Endothelial cell of umbilical vein (primary cell): ENCODE measurements around the gene OVOL2. TPM values are rescaled to one million over a fixed set of nuclear protein-coding genes. Genes with fewer than 3 reads are reported as not detected.

Source experiments
- BruUV-seq: library from RNA; stranded (reverse); fragments of 400-500 nt; replicated peaks from 2 replicates; lab custom pipeline; 2021; lab: Mats Ljungman, UMichigan
- CTCF ChIA-PET: fragments of 300-600, 350-600 bp; sonication (Branson Sonifier 250); formaldehyde crosslinking; loops from one replicate; lab custom pipeline; 2021; ENCODE audit warnings: antibody characterized with exemption, inconsistent platforms; lab: Charles Lee
- POLR2A ChIA-PET: fragments of 300-600, 350-600 bp; sonication (Branson Sonifier 250); formaldehyde crosslinking; loops from one replicate; lab custom pipeline; 2021; ENCODE audit warnings: antibody characterized with exemption, inconsistent platforms; lab: Charles Lee
- DNase-seq: peaks from one replicate; pipeline ENCODE4 v3.0.0-alpha.2; 2011; ENCODE audit warnings: low read depth, low spot score
- FAIRE-seq: peaks from 2 replicates; lab custom pipeline; 2011; peaks lifted over from hg19 to GRCh38; lab: Jason Lieb, UNC
- H2AFZ ChIP-seq: 2 replicates; pipeline ENCODE4 v1.6.0; 2012; ENCODE audit warnings: low read depth, low read length, control low read depth, inconsistent platforms
- H3K27ac ChIP-seq: 2 replicates; pipeline ENCODE4 v1.5.1; 2011; ENCODE audit warnings: low read depth, mild to moderate bottlenecking, control low read depth, low read length, moderate library complexity; ENCODE audit not compliant: insufficient read depth
- H3K27me3 ChIP-seq, 2 experiments: 2 replicates each; pipeline versions ENCODE4 v1.6.0 to v1.6.1; 2011; ENCODE audit warnings: low read length in 2 of 2, mixed read lengths in 1 of 2; ENCODE audit not compliant: control insufficient read depth in 2 of 2, insufficient read depth in 2 of 2
- H3K36me3 ChIP-seq, 2 experiments: 2 replicates in 1 of 2; 3 replicates in 1 of 2; pipeline ENCODE4 v1.5.1; 2011; ENCODE audit warnings: low read length in 2 of 2, mild to moderate bottlenecking in 1 of 2, moderate library complexity in 1 of 2; ENCODE audit not compliant: control insufficient read depth in 2 of 2, insufficient read depth in 2 of 2; ENCODE audit errors: extremely low read depth in 1 of 2
- H3K4me1 ChIP-seq: 3 replicates; pipeline ENCODE4 v1.5.1; 2011; ENCODE audit warnings: mild to moderate bottlenecking, low read length; ENCODE audit not compliant: control insufficient read depth, insufficient read depth; ENCODE audit errors: extremely low read depth
- H3K4me2 ChIP-seq: 2 replicates; pipeline ENCODE4 v1.6.1; 2011; ENCODE audit warnings: low read length, control low read depth, mixed read lengths; ENCODE audit not compliant: insufficient read depth
- H3K4me3 ChIP-seq, 3 experiments: fragments of 200-600 bp in 1 of 3; sonication (generic), shearing (Covaris generic) in 1 of 3; replicated peaks in 1 of 3; 2 replicates each; pipeline ENCODE4 v1.5.1; 2011 to 2016; ENCODE audit warnings: control low read depth in 3 of 3, low read length in 3 of 3, mild to moderate bottlenecking in 2 of 3, inconsistent platforms in 1 of 3, low read depth in 1 of 3, moderate library complexity in 1 of 3; ENCODE audit not compliant: insufficient read depth in 1 of 3
- H3K79me2 ChIP-seq: 2 replicates; pipeline ENCODE4 v1.6.0; 2012; ENCODE audit warnings: low read length, inconsistent platforms; ENCODE audit not compliant: control insufficient read depth, insufficient read depth
- H3K9ac ChIP-seq: replicated peaks from 2 replicates; pipeline ENCODE3; 2011; ENCODE audit warnings: low read length, control low read depth; ENCODE audit not compliant: insufficient read depth; ENCODE audit errors: extremely low read depth
- H3K9me1 ChIP-seq: replicated peaks from 3 replicates; pipeline ENCODE4 v1.6.0; 2011; ENCODE audit warnings: mild to moderate bottlenecking, low read length; ENCODE audit not compliant: control insufficient read depth, insufficient read depth; ENCODE audit errors: extremely low read depth
- H3K9me3 ChIP-seq: replicated peaks from 2 replicates; pipeline ENCODE4 v1.5.1; 2012; ENCODE audit warnings: low read length, inconsistent platforms; ENCODE audit not compliant: control insufficient read depth, insufficient read depth
- H4K20me1 ChIP-seq: replicated peaks from 2 replicates; pipeline ENCODE3; 2011; ENCODE audit warnings: mild to moderate bottlenecking, low read length; ENCODE audit not compliant: control insufficient read depth, insufficient read depth; ENCODE audit errors: extremely low read depth
- CTCF ChIP-seq, 2 donors: IDR thresholded peaks; 1 replicate in 1 of 2; 2 replicates in 1 of 2; pipeline ENCODE4 v1.5.1; 2011; ENCODE audit warnings: low read length in 2 of 2, mild to moderate bottlenecking in 2 of 2, moderate library complexity in 2 of 2, control low read depth in 1 of 2, inconsistent platforms in 1 of 2, low read depth in 1 of 2; ENCODE audit not compliant: insufficient read depth in 1 of 2; ENCODE audit errors: extremely low read depth in 1 of 2
- EZH2 ChIP-seq: IDR thresholded peaks from 2 replicates; pipeline ENCODE4 v1.6.1; 2012; ENCODE audit warnings: borderline replicate concordance, low read depth, mild to moderate bottlenecking, moderate library complexity, low read length, inconsistent platforms; ENCODE audit not compliant: severe bottlenecking
- FOS ChIP-seq: IDR thresholded peaks from 2 replicates; pipeline ENCODE4 v1.6.1; 2011; ENCODE audit warnings: mild to moderate bottlenecking, low read length, moderate library complexity, borderline replicate concordance; ENCODE audit not compliant: insufficient read depth
- GATA2 ChIP-seq: IDR thresholded peaks from 2 replicates; pipeline ENCODE4 v1.7.0; 2011; ENCODE audit warnings: low read depth, mild to moderate bottlenecking, moderate library complexity, mixed read lengths, low read length; ENCODE audit not compliant: insufficient read length, insufficient read depth
- JUN ChIP-seq: IDR thresholded peaks from 2 replicates; pipeline ENCODE4 v1.6.1; 2011; ENCODE audit warnings: borderline replicate concordance, low read depth; ENCODE audit not compliant: insufficient read length, insufficient read depth
- MYC ChIP-seq: IDR thresholded peaks from one replicate; pipeline ENCODE4 v1.6.1; 2011; ENCODE audit warnings: mild to moderate bottlenecking, low read depth, low read length
- POLR2A ChIP-seq: IDR thresholded peaks from 2 replicates; pipeline ENCODE4 v1.6.1; 2012; ENCODE audit warnings: low read depth, mild to moderate bottlenecking, control low read depth, low read length
- POLR2AphosphoS5 ChIP-seq: IDR thresholded peaks from 2 replicates; pipeline ENCODE4 v1.6.1; 2012; ENCODE audit warnings: low read depth, mild to moderate bottlenecking, control low read depth, low read length, moderate library complexity; ENCODE audit not compliant: insufficient read depth
- dilution Hi-C: fragments of 300-500 bp; cut with MboI; formaldehyde crosslinking; loops from one replicate; pipeline ENCODE4 v1.15.0; 2019; ENCODE audit warnings: low sequenced_read_pairs; ENCODE audit not compliant: extremely low pct_ligation_motif_present
- intact Hi-C: fragments of 100-400 bp; cut with micrococcal nuclease; formaldehyde crosslinking; loops from one replicate; pipeline ENCODE4 v1.10.0; 2022
- polyA plus RNA-seq, 4 experiments: library from polyadenylated mRNA; depleted of rRNA in 3 of 4; stranded (reverse) in 3 of 4; unstranded in 1 of 4; fragments of >200 nt; gene quantifications; 2 replicates each; pipeline versions ENCODE4 v1.2.1 to v1.2.3, GENCODE V29; 2011 to 2012; ENCODE audit warnings: missing spikeins in 1 of 4
- total RNA-seq: library from RNA; stranded (reverse); gene quantifications from 2 replicates; pipeline ENCODE4 v1.2.3, GENCODE V29; 2021

The OVOL2 gene
- total and polyA plus RNA-seq, 2 donors (not counting 3 experiments of a cell fraction or from before 2014, with no cell fraction given): not detected

GRCh38 chr20:18031050-18031449 lies 26.7 kb downstream of the OVOL2 start:
- no peak for FAIRE-seq
- TF ChIP-seq EZH2 (no peak), POLR2AphosphoS5 (no peak), JUN (no peak), GATA2 (no peak), CTCF (IDR thresholded peaks at IDR 0.05; ENCODE audit: extremely low read depth in 1 of 2, insufficient read depth in 1 of 2, low read depth in 1 of 2, low read length in 2 of 2) (no peak), FOS (no peak), MYC (no peak), POLR2A (no peak)
- no TSS peak for BruUV-seq

More at GRCh38 chr20:18031050-18031449, 26.7 kb downstream of the OVOL2 start:
- POLR2A ChIA-PET: no interaction called here
- CTCF ChIA-PET: no interaction called here
- Histone ChIP-seq H3K9me3 (no peaks in the 10 kb centered on the region), H3K79me2 (no peaks in the 10 kb centered on the region), H3K4me3 (no peak overlapping the region), H3K4me2 (no peak overlapping the region), H4K20me1 (no peaks in the 10 kb centered on the region), H2AFZ (no peak overlapping the region), H3K27me3 (no peaks in the 10 kb centered on the region), H3K9ac (no peak overlapping the region), H3K27ac (no peak overlapping the region), H3K9me1 (no peaks in the 10 kb centered on the region), H3K4me1 (no peaks in the 10 kb centered on the region), H3K36me3 (no peaks in the 10 kb centered on the region)
- dilution Hi-C loops: no loop called here
- no peak for DNase-seq
- intact Hi-C loops: no loop called here
